CD4-positive, alpha-beta T cell treated with Interferon gamma for 1 hour (primary cell): Measurements from ENCODE around the gene ARSH.
"Not testable (repeated sequence)": the region's sequence is repeated elsewhere in the genome, so short reads cannot be mapped to it uniquely, and the experiment has no call there.

Source experiments
- DNase-seq: peaks from one replicate; pipeline ENCODE4 v3.0.0-alpha.2; 2020

The ARSH gene

GRCh38 chrX:3044671-3045070 lies 38.3 kb downstream of the ARSH start:
- DNase-seq: no peak

- no peak for DNase-seq
Observed at GRCh38 chrX:3046253-3047240, 40.2 kb downstream of the ARSH start.

- DNase-seq: not testable (repeated sequence)
Observed at GRCh38 chrX:3050523-3051175, 44.3 kb downstream of the ARSH start.

- no peak for DNase-seq
Observed at GRCh38 chrX:3052860-3053259, 46.5 kb downstream of the ARSH start.

GRCh38 chrX:3066555-3066954 lies 60.2 kb downstream of the ARSH start:
- DNase-seq: no peak

GRCh38 chrX:3075959-3076358 lies 69.6 kb downstream of the ARSH start:
- no peak for DNase-seq

- no peak for DNase-seq
Observed at GRCh38 chrX:3076416-3076991, 70.2 kb downstream of the ARSH start.
